PC-9 (cell line): ENCODE data around the gene KIAA1328. TPM values are rescaled to one million over a fixed set of nuclear protein-coding genes. Genes with fewer than 3 reads are reported as not detected.

Source experiments
- BruUV-seq: library from RNA; stranded (reverse); fragments of 400-500 nt; replicated peaks from 2 replicates; lab custom pipeline; 2021; lab: Mats Ljungman, UMichigan
- CTCF ChIA-PET: fragments of 300-600 bp; sonication (Branson Sonifier 250); formaldehyde crosslinking; loops from one replicate; lab custom pipeline; 2022; ENCODE audit warnings: antibody characterized with exemption; lab: Charles Lee
- POLR2A ChIA-PET: fragments of 300-600 bp; sonication (Branson Sonifier 250); formaldehyde crosslinking; loops from one replicate; lab custom pipeline; 2022; ENCODE audit warnings: antibody characterized with exemption; ENCODE audit not compliant: unreplicated experiment; lab: Charles Lee
- DNase-seq, 2 experiments: peaks; one replicate each; pipeline versions ENCODE4 v3.0.0 to v3.0.0-alpha.2; 2015 to 2022; ENCODE audit warnings: mixed read lengths in 1 of 2
- H2AFZ ChIP-seq: fragments of 200-600 bp; sonication (generic); 2 replicates; pipeline ENCODE4 v1.8.1; 2017; ENCODE audit warnings: antibody characterized with exemption
- H3F3A ChIP-seq: fragments of 200-600 bp; sonication (generic); 2 replicates; pipeline ENCODE4 v1.8.1; 2017; ENCODE audit warnings: antibody characterized with exemption, mild to moderate bottlenecking, low read depth; ENCODE audit not compliant: insufficient read depth
- H3K27ac ChIP-seq: fragments of 200-600 bp; sonication (generic); 2 replicates; pipeline ENCODE4 v1.6.1; 2016; ENCODE audit warnings: mixed run types
- H3K27me3 ChIP-seq: fragments of 200-600 bp; sonication (generic); 2 replicates; pipeline ENCODE4 v1.6.1; 2016; ENCODE audit warnings: low read depth, mixed run types; ENCODE audit not compliant: insufficient read depth
- H3K36me3 ChIP-seq: fragments of 200-600 bp; sonication (generic); 2 replicates; pipeline ENCODE4 v1.6.1; 2016; ENCODE audit warnings: low read depth, mixed run types
- H3K4me1 ChIP-seq: fragments of 200-600 bp; sonication (generic); replicated peaks from 2 replicates; pipeline ENCODE4 v1.6.1; 2016; ENCODE audit warnings: mixed run types; ENCODE audit not compliant: insufficient read depth
- H3K4me2 ChIP-seq: fragments of 200-600 bp; sonication (generic); 2 replicates; pipeline ENCODE4 v1.6.1; 2017; ENCODE audit warnings: mixed run types
- H3K4me3 ChIP-seq: fragments of 200-600 bp; sonication (generic); 2 replicates; pipeline ENCODE4 v1.6.1; 2016; ENCODE audit warnings: mixed run types
- H3K79me2 ChIP-seq: fragments of 200-600 bp; sonication (generic); 2 replicates; pipeline ENCODE4 v1.6.1; 2017; ENCODE audit warnings: low read depth, mixed run types
- H3K9me2 ChIP-seq: fragments of 200-600 bp; sonication (generic); 2 replicates; pipeline ENCODE4 v1.8.1; 2017; ENCODE audit warnings: mild to moderate bottlenecking; ENCODE audit not compliant: insufficient read depth
- H3K9me3 ChIP-seq: fragments of 200-600 bp; sonication (generic); 2 replicates; pipeline ENCODE4 v1.8.1; 2016; ENCODE audit warnings: low read depth; ENCODE audit not compliant: insufficient read depth
- H4K20me1 ChIP-seq: fragments of 200-600 bp; sonication (generic); 2 replicates; pipeline ENCODE4 v1.8.1; 2017; ENCODE audit not compliant: insufficient read depth
- EZH2 ChIP-seq: fragments of 200-600 bp; sonication (generic); IDR thresholded peaks from 2 replicates; pipeline ENCODE4 v1.8.0; 2017; ENCODE audit warnings: antibody characterized with exemption, low read depth
- intact Hi-C: fragments of 100-400 bp; cut with micrococcal nuclease; formaldehyde crosslinking; loops from one replicate; pipeline ENCODE4 v1.10.0; 2022; ENCODE audit not compliant: unreplicated experiment
- total RNA-seq: library from RNA; stranded (reverse); gene quantifications from 2 replicates; pipeline ENCODE4 v1.2.3, GENCODE V29; 2021
- TF ChIP-seq, protein P1 (sequence below): fragments of 200-600 bp; sonication (generic); conservative IDR thresholded peaks from 2 replicates; pipeline ENCODE4 v1.6.1; 2017; ENCODE audit warnings: mixed run types, antibody characterized with exemption, mild to moderate bottlenecking, moderate library complexity

KIAA1328 gene
- total RNA-seq, 1 experiment from 2014 or later = 6.5 TPM

DNA sequence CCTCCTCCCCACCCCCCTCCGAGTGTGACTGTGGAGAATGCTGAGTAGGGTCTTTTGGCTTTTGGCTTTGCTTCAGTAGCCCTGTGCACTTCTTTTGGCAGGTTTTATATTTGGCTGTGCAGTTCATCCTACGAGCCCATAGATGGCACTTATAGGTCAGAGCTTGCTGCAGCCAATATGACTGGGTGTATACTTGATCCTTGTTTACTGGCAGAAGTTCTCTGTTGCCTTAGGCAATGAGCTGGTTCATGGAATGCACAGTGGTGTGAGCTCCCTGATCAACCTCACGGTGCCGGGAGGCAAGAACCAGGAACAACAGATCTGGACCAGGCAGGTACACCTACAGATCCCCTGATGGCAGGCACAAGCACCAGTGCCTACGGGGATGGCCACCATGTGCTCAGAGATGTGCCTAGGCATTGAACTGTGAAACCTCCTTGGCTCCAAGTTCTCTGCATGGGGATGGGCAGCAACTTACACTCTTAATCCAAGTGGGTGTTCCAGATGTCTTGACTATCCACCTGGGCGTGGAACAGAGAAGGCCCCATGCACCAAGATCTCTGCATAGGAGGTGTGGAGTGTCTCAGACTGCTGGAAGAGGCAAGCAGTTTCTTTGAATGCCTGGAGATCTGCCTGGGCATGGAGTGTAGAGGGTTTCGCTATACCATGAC lies 190.4 kb downstream of the KIAA1328 start:
- intact Hi-C loops = loop anchor here (5.0 kb wide), 1 partner anchor 518 kb away; no protein-coding TSS in a partner anchor
- CTCF ChIA-PET = interaction anchor here (0.6 kb wide), 1 partner anchor 232 kb away, joined by 6 read pairs; no protein-coding TSS in a partner anchor
- no peak overlapping the region for H3K27ac ChIP-seq
- peak; percentile 22 to 61 for DNase-seq
- H3K4me3 ChIP-seq = no peak overlapping the region
- POLR2A ChIA-PET = interaction anchor here (0.6 kb wide), 1 partner anchor 9 kb away, joined by 4 read pairs; no protein-coding TSS in a partner anchor
- no peak for TF ChIP-seq EZH2
- TF ChIP-seq, protein P1, sequence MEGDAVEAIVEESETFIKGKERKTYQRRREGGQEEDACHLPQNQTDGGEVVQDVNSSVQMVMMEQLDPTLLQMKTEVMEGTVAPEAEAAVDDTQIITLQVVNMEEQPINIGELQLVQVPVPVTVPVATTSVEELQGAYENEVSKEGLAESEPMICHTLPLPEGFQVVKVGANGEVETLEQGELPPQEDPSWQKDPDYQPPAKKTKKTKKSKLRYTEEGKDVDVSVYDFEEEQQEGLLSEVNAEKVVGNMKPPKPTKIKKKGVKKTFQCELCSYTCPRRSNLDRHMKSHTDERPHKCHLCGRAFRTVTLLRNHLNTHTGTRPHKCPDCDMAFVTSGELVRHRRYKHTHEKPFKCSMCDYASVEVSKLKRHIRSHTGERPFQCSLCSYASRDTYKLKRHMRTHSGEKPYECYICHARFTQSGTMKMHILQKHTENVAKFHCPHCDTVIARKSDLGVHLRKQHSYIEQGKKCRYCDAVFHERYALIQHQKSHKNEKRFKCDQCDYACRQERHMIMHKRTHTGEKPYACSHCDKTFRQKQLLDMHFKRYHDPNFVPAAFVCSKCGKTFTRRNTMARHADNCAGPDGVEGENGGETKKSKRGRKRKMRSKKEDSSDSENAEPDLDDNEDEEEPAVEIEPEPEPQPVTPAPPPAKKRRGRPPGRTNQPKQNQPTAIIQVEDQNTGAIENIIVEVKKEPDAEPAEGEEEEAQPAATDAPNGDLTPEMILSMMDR = peak; percentile 62
- H3K36me3 ChIP-seq = no peaks in the 10 kb centered on the region
- H3F3A ChIP-seq = no peaks in the 10 kb centered on the region
- H2AFZ ChIP-seq = no peak overlapping the region
- H4K20me1 ChIP-seq = no peaks in the 10 kb centered on the region
- H3K4me1 ChIP-seq = no peaks in the 10 kb centered on the region
- no peaks in the 10 kb centered on the region for H3K79me2 ChIP-seq
- no peaks in the 10 kb centered on the region for H3K9me2 ChIP-seq
- no peak overlapping the region for H3K4me2 ChIP-seq
- H3K27me3 ChIP-seq = no peaks in the 10 kb centered on the region
- BruUV-seq = no TSS peak
- no peaks in the 10 kb centered on the region for H3K9me3 ChIP-seq

DNA sequence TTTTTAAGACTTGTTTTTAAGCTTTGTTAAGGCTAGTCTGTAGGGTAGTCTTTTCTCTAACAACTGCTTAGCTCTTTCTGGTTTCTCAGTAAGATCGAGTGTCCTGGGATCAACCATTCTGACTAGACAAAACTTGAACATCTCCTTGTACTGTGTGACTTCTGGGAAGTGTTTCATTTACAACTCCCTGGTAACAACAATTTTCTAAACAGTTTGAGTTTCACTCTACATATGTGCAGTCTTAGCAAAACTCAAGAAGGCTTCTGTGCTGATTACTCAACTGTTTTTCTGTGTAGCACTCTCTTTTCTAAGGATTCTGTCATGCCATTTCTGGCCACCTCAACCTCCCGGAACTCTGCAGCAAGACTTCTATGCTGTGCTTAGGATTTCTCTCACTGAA lies 204.5 kb downstream of the KIAA1328 start:
- Histone ChIP-seq H3K9me2 (no peaks in the 10 kb centered on the region), H4K20me1 (no peaks in the 10 kb centered on the region), H3K4me3 (no peak overlapping the region), H3K9me3 (no peaks in the 10 kb centered on the region), H3K4me1 (no peaks in the 10 kb centered on the region), H3K79me2 (no peaks in the 10 kb centered on the region), H3K27ac (no peak overlapping the region), H3F3A (no peaks in the 10 kb centered on the region), H3K27me3 (no peaks in the 10 kb centered on the region), H2AFZ (no peak overlapping the region), H3K4me2 (no peak overlapping the region), H3K36me3 (no peaks in the 10 kb centered on the region)
- no TSS peak for BruUV-seq
- ChIA-PET CTCF (no interaction called here), POLR2A (no interaction called here)
- intact Hi-C loops = no loop called here
- DNase-seq = no peak
- TF ChIP-seq EZH2 = no peak
- TF ChIP-seq, protein P1 = no peak

DNA sequence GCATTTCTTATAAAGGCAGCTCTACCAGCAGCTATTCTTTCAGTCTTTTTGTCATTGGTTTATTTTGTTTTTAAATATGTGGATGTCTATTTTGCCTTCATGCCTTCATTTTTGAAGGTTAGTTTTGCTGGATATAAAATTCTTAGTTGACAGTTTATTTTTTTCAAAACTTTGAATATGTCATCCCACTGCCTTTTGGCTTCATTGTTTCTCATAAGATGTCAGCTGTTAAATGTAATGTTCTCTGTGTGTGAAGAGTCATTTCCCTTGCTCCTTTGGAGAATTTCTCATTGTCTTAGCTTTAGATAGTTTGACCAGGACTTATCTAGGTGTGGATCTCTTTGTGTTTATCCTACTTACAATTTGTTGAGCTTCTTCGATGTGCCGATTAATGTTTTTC lies 213.5 kb downstream of the KIAA1328 start:
- Histone ChIP-seq H3K4me2 (no peak overlapping the region), H3K27me3 (no peaks in the 10 kb centered on the region), H3K27ac (no peak overlapping the region), H3K36me3 (no peaks in the 10 kb centered on the region), H3K9me3 (no peaks in the 10 kb centered on the region), H2AFZ (no peak overlapping the region), H3K4me3 (no peak overlapping the region), H3K79me2 (no peaks in the 10 kb centered on the region), H3F3A (no peaks in the 10 kb centered on the region), H3K9me2 (no peaks in the 10 kb centered on the region), H4K20me1 (no peaks in the 10 kb centered on the region), H3K4me1 (no peaks in the 10 kb centered on the region)
- TF ChIP-seq EZH2 = no peak
- TF ChIP-seq, protein P1 = no peak
- no peak for DNase-seq
- no TSS peak for BruUV-seq
- intact Hi-C loops = no loop called here
- ChIA-PET CTCF (no interaction called here), POLR2A (no interaction called here)
